Measurements from ENCODE around the gene MYH9.

- TF ChIP-seq EP300 (IDR thresholded peaks at IDR 0.05) (peak in 1 of 2 donors; percentile 60), POLR2A (IDR thresholded peaks at IDR 0.05) (no peak)
- TF ChIP-seq, protein P1, sequence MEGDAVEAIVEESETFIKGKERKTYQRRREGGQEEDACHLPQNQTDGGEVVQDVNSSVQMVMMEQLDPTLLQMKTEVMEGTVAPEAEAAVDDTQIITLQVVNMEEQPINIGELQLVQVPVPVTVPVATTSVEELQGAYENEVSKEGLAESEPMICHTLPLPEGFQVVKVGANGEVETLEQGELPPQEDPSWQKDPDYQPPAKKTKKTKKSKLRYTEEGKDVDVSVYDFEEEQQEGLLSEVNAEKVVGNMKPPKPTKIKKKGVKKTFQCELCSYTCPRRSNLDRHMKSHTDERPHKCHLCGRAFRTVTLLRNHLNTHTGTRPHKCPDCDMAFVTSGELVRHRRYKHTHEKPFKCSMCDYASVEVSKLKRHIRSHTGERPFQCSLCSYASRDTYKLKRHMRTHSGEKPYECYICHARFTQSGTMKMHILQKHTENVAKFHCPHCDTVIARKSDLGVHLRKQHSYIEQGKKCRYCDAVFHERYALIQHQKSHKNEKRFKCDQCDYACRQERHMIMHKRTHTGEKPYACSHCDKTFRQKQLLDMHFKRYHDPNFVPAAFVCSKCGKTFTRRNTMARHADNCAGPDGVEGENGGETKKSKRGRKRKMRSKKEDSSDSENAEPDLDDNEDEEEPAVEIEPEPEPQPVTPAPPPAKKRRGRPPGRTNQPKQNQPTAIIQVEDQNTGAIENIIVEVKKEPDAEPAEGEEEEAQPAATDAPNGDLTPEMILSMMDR (IDR thresholded peaks at IDR 0.05): no peak
Measured at GRCh38 chr22:36349726-36350125, 38.0 kb downstream of the MYH9 start.
